ENCODE data around the gene SLC50A1. TPM values are rescaled to one million over a fixed set of nuclear protein-coding genes. Genes with fewer than 3 reads are reported as not detected.

SLC50A1 gene
- total RNA-seq, 1 experiment from 2014 or later = 24.9 TPM

GRCh38 chr1:155103325-155103724, 32.3 kb upstream of the SLC50A1 start:
- no peak for DNase-seq
- Mint-ChIP-seq H3K4me1 (no peaks in the 10 kb centered on the region), H3K27me3 (ENCODE audit: low read depth) (peaks cover 49% of the 10 kb centered on the region), H3K36me3 (ENCODE audit: insufficient read depth in 1 of 3, low read depth in 3 of 3) (no peaks in the 10 kb centered on the region), H3K4me3 (no peak overlapping the region), H3K27ac (no peak overlapping the region), H3K9me3 (peaks cover 0 to under 1% of the 10 kb centered on the region in 2 experiments; a peak in 1 of 5 replicates)
- no peaks in the 10 kb centered on the region for H3K4me1 ChIP-seq (ENCODE audit: insufficient read depth, low read length)
- no peak overlapping the region for H3K56ac ChIP-seq (ENCODE audit: insufficient read length, low read depth, low read length)
- H3T11ph ChIP-seq (ENCODE audit: low read length) = no peak overlapping the region
- no peak overlapping the region for H4K91ac ChIP-seq (ENCODE audit: insufficient read length, low read depth, low read length)
- no peaks in the 10 kb centered on the region for H3K79me2 ChIP-seq (ENCODE audit: insufficient read depth, low read length)
- TF ChIP-seq, protein P1, sequence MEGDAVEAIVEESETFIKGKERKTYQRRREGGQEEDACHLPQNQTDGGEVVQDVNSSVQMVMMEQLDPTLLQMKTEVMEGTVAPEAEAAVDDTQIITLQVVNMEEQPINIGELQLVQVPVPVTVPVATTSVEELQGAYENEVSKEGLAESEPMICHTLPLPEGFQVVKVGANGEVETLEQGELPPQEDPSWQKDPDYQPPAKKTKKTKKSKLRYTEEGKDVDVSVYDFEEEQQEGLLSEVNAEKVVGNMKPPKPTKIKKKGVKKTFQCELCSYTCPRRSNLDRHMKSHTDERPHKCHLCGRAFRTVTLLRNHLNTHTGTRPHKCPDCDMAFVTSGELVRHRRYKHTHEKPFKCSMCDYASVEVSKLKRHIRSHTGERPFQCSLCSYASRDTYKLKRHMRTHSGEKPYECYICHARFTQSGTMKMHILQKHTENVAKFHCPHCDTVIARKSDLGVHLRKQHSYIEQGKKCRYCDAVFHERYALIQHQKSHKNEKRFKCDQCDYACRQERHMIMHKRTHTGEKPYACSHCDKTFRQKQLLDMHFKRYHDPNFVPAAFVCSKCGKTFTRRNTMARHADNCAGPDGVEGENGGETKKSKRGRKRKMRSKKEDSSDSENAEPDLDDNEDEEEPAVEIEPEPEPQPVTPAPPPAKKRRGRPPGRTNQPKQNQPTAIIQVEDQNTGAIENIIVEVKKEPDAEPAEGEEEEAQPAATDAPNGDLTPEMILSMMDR (conservative IDR thresholded peaks at IDR 0.05) = no peak
- no peak overlapping the region for H4K5ac ChIP-seq (ENCODE audit: insufficient read length, low read depth, low read length)
- no peak overlapping the region for H3K23ac ChIP-seq (ENCODE audit: insufficient read length, low read depth, low read length)
- no peak overlapping the region for H3K18ac ChIP-seq (ENCODE audit: insufficient read length, low read depth, low read length)
- H2BK15ac ChIP-seq (ENCODE audit: low read depth, low read length) = no peak overlapping the region
- H3K9me3 ChIP-seq (ENCODE audit: control insufficient read depth, low read depth, low read length) = no peaks in the 10 kb centered on the region
- no peak overlapping the region for H4K8ac ChIP-seq (replicated peaks; ENCODE audit: insufficient read length, low read depth, low read length)
- H2AFZ ChIP-seq (ENCODE audit: low read length) = no peak overlapping the region
- H3K23me2 ChIP-seq (ENCODE audit: insufficient read length, low read depth, low read length, poor library complexity, severe bottlenecking) = no peaks in the 10 kb centered on the region
- H3K9ac ChIP-seq (ENCODE audit: extremely low read depth, insufficient read length, low read length) = no peak overlapping the region
- H3K79me1 ChIP-seq (ENCODE audit: insufficient read depth, low read depth, low read length, poor library complexity, severe bottlenecking) = no peaks in the 10 kb centered on the region
- H4K20me1 ChIP-seq (ENCODE audit: control insufficient read depth, insufficient read depth, insufficient read length) = no peaks in the 10 kb centered on the region
- no CpG with 5 or more reads among the region's 9 CpGs for WGBS (ENCODE audit: extremely low coverage, insufficient read length, low lambda C conversion rate)
- H2BK120ac ChIP-seq (ENCODE audit: low read depth, low read length, poor library complexity, severe bottlenecking) = no peak overlapping the region
- H2BK20ac ChIP-seq (ENCODE audit: low read depth, low read length, poor library complexity, severe bottlenecking) = no peak overlapping the region
- H3K4ac ChIP-seq (ENCODE audit: low read depth, low read length) = no peak overlapping the region
- H2BK5ac ChIP-seq (ENCODE audit: insufficient read length, low read length) = no peak overlapping the region
- H2BK12ac ChIP-seq (ENCODE audit: insufficient read length, low read depth, low read length) = no peak overlapping the region
- no peak overlapping the region for H3K4me2 ChIP-seq (ENCODE audit: insufficient read depth, insufficient read length, low read length)
- no peak overlapping the region for H2AK5ac ChIP-seq (ENCODE audit: insufficient read length, low read length)
- H3K14ac ChIP-seq (ENCODE audit: insufficient read depth, low read length) = no peak overlapping the region
- no peaks in the 10 kb centered on the region for H3K27me3 ChIP-seq (ENCODE audit: insufficient read depth, low read length)
- no peak overlapping the region for H3K27ac ChIP-seq (ENCODE audit: insufficient read length, low read depth, low read length)
